ELR (cell line): ENCODE results near the gene TCP1.
"Not testable (repeated sequence)": the region's sequence is repeated elsewhere in the genome, so short reads cannot be mapped to it uniquely, and the experiment has no call there.

Experiments used
- DNase-seq: peaks from one replicate; pipeline ENCODE4 v3.0.0-alpha.2; 2015; ENCODE audit warnings: low read depth

Gene TCP1

GRCh38 chr6:159739341-159739740 is 50.1 kb downstream of the TCP1 start:
- no peak for DNase-seq

- no peak for DNase-seq
Observed at GRCh38 chr6:159736908-159737307, 52.5 kb downstream of the TCP1 start.

GRCh38 chr6:159733395-159733794 is 56.0 kb downstream of the TCP1 start:
- not testable (repeated sequence) for DNase-seq

GRCh38 chr6:159732550-159732949 is 56.9 kb downstream of the TCP1 start:
- DNase-seq, result not testable (repeated sequence)

- DNase-seq, result no peak
Observed at GRCh38 chr6:159730332-159730676, 59.1 kb downstream of the TCP1 start.

GRCh38 chr6:159729598-159730331 is 59.6 kb downstream of the TCP1 start:
- peak; percentile 13 for DNase-seq

- peak; percentile 18 for DNase-seq
Observed at GRCh38 chr6:159728531-159728964, 60.9 kb downstream of the TCP1 start.
